Thymus (tissue), 11 donors: ENCODE results near the gene PRSS50. TPM values are rescaled to one million over a fixed set of nuclear protein-coding genes. Genes with fewer than 3 reads are reported as not detected.

Source experiments
- DNase-seq, 9 donors: peaks; one replicate each; pipeline ENCODE4 v3.0.0-alpha.2; 2013; ENCODE audit warnings: low spot score in 9 of 9, low read depth in 6 of 9, missing footprints in 1 of 9
- H3K27ac ChIP-seq, 2 donors: one replicate each; pipeline ENCODE4 v1.5.1; 2013; ENCODE audit warnings: control low read depth in 1 of 2, low read depth in 1 of 2, low read length in 1 of 2, mild to moderate bottlenecking in 1 of 2, moderate library complexity in 1 of 2
- H3K27me3 ChIP-seq, 2 donors: one replicate each; pipeline ENCODE4 v1.5.1; 2013; ENCODE audit warnings: low read length in 1 of 2; ENCODE audit not compliant: control insufficient read depth in 2 of 2, insufficient read depth in 1 of 2
- H3K36me3 ChIP-seq, 2 donors: one replicate each; pipeline ENCODE4 v1.5.1; 2013; ENCODE audit warnings: low read length in 1 of 2, mild to moderate bottlenecking in 1 of 2, moderate library complexity in 1 of 2; ENCODE audit not compliant: control insufficient read depth in 2 of 2, insufficient read depth in 2 of 2
- H3K4me1 ChIP-seq, 2 donors: one replicate each; pipeline ENCODE4 v1.5.1; 2013; ENCODE audit warnings: low read length in 2 of 2; ENCODE audit not compliant: control insufficient read depth in 2 of 2, insufficient read depth in 2 of 2
- H3K4me3 ChIP-seq, 2 donors: one replicate each; pipeline ENCODE4 v1.5.1; 2013; ENCODE audit warnings: low read length in 2 of 2, control low read depth in 1 of 2, mild to moderate bottlenecking in 1 of 2
- H3K9me3 ChIP-seq, 2 donors: one replicate each; pipeline ENCODE4 v1.5.1; 2013; ENCODE audit warnings: low read length in 1 of 2, mild to moderate bottlenecking in 1 of 2; ENCODE audit not compliant: control insufficient read depth in 2 of 2, insufficient read depth in 1 of 2
- WGBS: extraction: QIAGEN DNeasy Blood & Tissue Kit; methylation state at CpG from one replicate; pipeline ENCODE4 v1.1.7; 2013; 5-methylcytosine and 5-hydroxymethylcytosine counted together
- polyA plus RNA-seq: library from polyadenylated mRNA; stranded (reverse); fragments of 200-250 nt; gene quantifications from one replicate; pipeline ENCODE4 v1.2.3, GENCODE V29; 2013
- total RNA-seq: library from RNA; stranded (reverse); fragments of 120-200 nt; gene quantifications from one replicate; pipeline ENCODE4 v1.2.4, GENCODE V29; 2013
- donor health status: healthy.

PRSS50 gene
- total and polyA plus RNA-seq, 2 donors, result 0.05 to 0.27 TPM

GRCh38 chr3:46695962-46696894, 21.4 kb downstream of the PRSS50 start:
- peaks cover 33 to 54% of the 10 kb centered on the region in 2 donors for H3K4me1 ChIP-seq
- peaks cover 0 to 5% of the 10 kb centered on the region in 2 donors for H3K9me3 ChIP-seq
- peak in 1 of 9 donors; percentile 25 for DNase-seq
- no peaks in the 10 kb centered on the region for H3K36me3 ChIP-seq
- WGBS, result 95% methylated on average over 4 of the region's 4 CpGs
- H3K27me3 ChIP-seq, result peaks cover 8 to 36% of the 10 kb centered on the region in 2 donors
- peak overlapping the region in 1 of 2 donors; percentile 91 for H3K27ac ChIP-seq
- H3K4me3 ChIP-seq, result no peak overlapping the region

GRCh38 chr3:46695177-46695961, 22.3 kb downstream of the PRSS50 start:
- Histone ChIP-seq H3K27ac (peak overlapping the region; percentile 61 to 91), H3K9me3 (peaks cover 0 to 5% of the 10 kb centered on the region in 2 donors), H3K4me1 (peaks cover 38 to 63% of the 10 kb centered on the region in 2 donors), H3K4me3 (no peak overlapping the region), H3K36me3 (no peaks in the 10 kb centered on the region), H3K27me3 (peaks cover 5 to 27% of the 10 kb centered on the region in 2 donors)
- 38% methylated on average over 11 of the region's 11 CpGs for WGBS
- peak; percentile 40 to 85 (median 64) for DNase-seq

DNA sequence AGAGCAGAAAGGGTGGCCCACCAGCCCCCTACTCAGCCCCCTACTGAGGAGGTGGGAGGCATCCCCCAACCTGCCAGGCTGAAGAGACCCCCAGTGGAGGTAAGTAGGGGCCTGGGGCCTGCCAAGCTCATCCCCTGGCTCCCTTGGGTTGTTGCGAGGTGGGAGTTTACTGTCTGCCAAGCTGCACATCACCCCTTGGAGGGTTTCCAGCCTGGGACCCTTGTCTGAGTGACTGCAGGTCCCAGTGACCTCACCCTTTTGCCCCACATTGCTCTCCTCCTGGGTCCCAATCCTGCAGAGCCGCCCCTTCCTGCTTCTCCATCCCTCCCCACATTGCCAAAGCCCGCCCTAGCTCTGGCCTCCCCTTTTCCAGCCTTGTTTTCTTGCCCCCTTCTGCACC, 23.1 kb downstream of the PRSS50 start:
- Histone ChIP-seq H3K4me1 (peaks cover 38 to 64% of the 10 kb centered on the region in 2 donors), H3K36me3 (no peaks in the 10 kb centered on the region), H3K27me3 (peaks cover 5 to 19% of the 10 kb centered on the region in 2 donors), H3K4me3 (no peak overlapping the region), H3K9me3 (peaks cover 0 to 5% of the 10 kb centered on the region in 2 donors), H3K27ac (peak overlapping the region; percentile 0 to 91)
- no peak for DNase-seq
- WGBS, result 99% methylated on average over 3 of the region's 3 CpGs

- H3K36me3 ChIP-seq, result no peaks in the 10 kb centered on the region
- peaks cover 0 to 5% of the 10 kb centered on the region in 2 donors for H3K9me3 ChIP-seq
- peaks cover 5 to 19% of the 10 kb centered on the region in 2 donors for H3K27me3 ChIP-seq
- DNase-seq, result no peak
- WGBS, result 47% methylated on average over 30 of the region's 30 CpGs
- H3K4me3 ChIP-seq, result peak overlapping the region; percentile 22 to 54
- H3K4me1 ChIP-seq, result peaks cover 38 to 64% of the 10 kb centered on the region in 2 donors
- peak overlapping the region in 1 of 2 donors; percentile 62 for H3K27ac ChIP-seq
These were observed 23.8 kb downstream of the PRSS50 start for GRCh38 chr3:46693892-46694226.

GRCh38 chr3:46693038-46693891, 24.4 kb downstream of the PRSS50 start, which contains the start of gene ALS2CL:
Gene ALS2CL, minus strand, starts transcription at chr3:46693679. Its CDS starts 4,239 bp downstream, at chr3:46689440.
- DNase-seq, result peak in 5 of 9 donors; percentile 33 to 75 (median 63)
- peak within 1 kb of the TSS; percentile 68 to 91 for H3K27ac ChIP-seq
- peaks cover 38 to 64% of the 10 kb centered on the region in 2 donors for H3K4me1 ChIP-seq
- peaks cover 0 to 5% of the 10 kb centered on the region in 2 donors for H3K9me3 ChIP-seq
- H3K27me3 ChIP-seq, result peaks cover 5 to 19% of the 10 kb centered on the region in 2 donors
- WGBS, result 3% methylated on average over 71 of the region's 71 CpGs
- H3K4me3 ChIP-seq, result peak within 1 kb of the TSS; percentile 49 to 54
- no peaks in the 10 kb centered on the region for H3K36me3 ChIP-seq

- WGBS, result 74% methylated on average over 11 of the region's 11 CpGs
- Histone ChIP-seq H3K9me3 (peaks cover 0 to 5% of the 10 kb centered on the region in 2 donors), H3K27ac (no peak overlapping the region), H3K27me3 (peaks cover 5 to 19% of the 10 kb centered on the region in 2 donors), H3K4me3 (peak overlapping the region; percentile 49 to 54), H3K36me3 (no peaks in the 10 kb centered on the region), H3K4me1 (peaks cover 38 to 64% of the 10 kb centered on the region in 2 donors)
- no peak for DNase-seq
These were observed 25.1 kb downstream of the PRSS50 start for GRCh38 chr3:46692566-46692990.

DNA sequence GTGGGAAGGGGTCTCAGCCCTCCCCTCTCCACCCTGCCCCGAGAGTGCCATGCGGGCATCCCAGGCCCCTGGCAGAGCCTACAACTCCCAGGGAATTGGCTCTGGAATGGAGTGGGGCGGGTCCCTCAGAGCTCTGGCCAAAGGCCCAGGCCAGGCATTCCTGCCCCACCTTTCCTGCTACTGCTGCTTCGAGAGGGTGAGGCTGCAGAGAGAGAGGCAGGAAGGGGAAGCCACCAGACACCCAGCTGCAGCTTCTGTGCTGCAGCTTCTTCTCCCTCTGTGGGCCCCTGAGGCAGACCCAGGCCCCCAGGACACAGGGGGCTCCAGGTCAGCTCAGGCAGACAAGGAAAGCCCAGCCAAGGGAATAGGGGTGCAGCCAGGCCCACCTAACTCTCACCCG, 26.9 kb downstream of the PRSS50 start:
- H3K4me1 ChIP-seq, result peaks cover 32 to 54% of the 10 kb centered on the region in 2 donors
- peaks cover 5 to 19% of the 10 kb centered on the region in 2 donors for H3K27me3 ChIP-seq
- no peak overlapping the region for H3K27ac ChIP-seq
- H3K4me3 ChIP-seq, result no peak overlapping the region
- H3K36me3 ChIP-seq, result no peaks in the 10 kb centered on the region
- H3K9me3 ChIP-seq, result no peaks in the 10 kb centered on the region
- DNase-seq, result peak in 2 of 9 donors; percentile 26 to 33
- 67% methylated on average over 5 of the region's 5 CpGs for WGBS

DNA sequence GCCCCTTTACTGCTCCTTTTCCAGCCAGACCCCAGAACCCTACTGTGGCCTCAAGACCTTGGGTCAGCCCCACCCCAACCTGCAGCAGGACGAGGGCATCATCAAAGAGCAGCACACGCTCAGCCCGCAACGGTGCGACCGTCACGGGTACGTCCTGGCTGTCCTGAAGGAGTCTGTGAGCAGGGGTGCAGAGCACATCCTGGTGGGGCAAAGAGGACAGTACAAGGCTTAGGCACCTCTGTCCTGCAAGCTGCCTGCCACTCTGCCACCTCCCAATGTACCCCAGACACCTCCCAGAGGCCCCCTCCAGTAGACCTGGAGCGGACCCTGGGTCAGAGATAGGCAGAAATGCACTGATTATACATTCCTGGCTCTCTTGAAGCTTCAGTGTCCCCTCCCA, 32.2 kb downstream of the PRSS50 start:
- DNase-seq, result no peak
- WGBS, result 95% methylated on average over 9 of the region's 9 CpGs
- Histone ChIP-seq H3K36me3 (no peaks in the 10 kb centered on the region), H3K9me3 (no peaks in the 10 kb centered on the region), H3K4me3 (no peak overlapping the region), H3K27ac (no peak overlapping the region), H3K4me1 (peaks cover 0 to 2% of the 10 kb centered on the region in 2 donors), H3K27me3 (no peaks in the 10 kb centered on the region)
